Stomach (tissue), 4 donors: ENCODE measurements around the gene P3H3.

Experiments used
- EP300 ChIP-seq: sonication (generic); formaldehyde crosslinking; IDR thresholded peaks from one replicate; pipeline ENCODE4 v1.6.1; 2017; ENCODE audit warnings: antibody characterized with exemption
- POLR2A ChIP-seq, 4 donors: fragments of 450-650 bp; IDR thresholded peaks; one replicate each; pipeline ENCODE4 v1.6.1; 2016; ENCODE audit warnings: antibody characterized with exemption in 4 of 4, control low read depth in 2 of 4, mild to moderate bottlenecking in 1 of 4, moderate library complexity in 1 of 4
- POLR2AphosphoS5 ChIP-seq, 3 donors: sonication (generic); formaldehyde crosslinking; IDR thresholded peaks; one replicate each; pipeline ENCODE4 v1.6.1; 2016; ENCODE audit warnings: antibody characterized with exemption in 3 of 3
- TF ChIP-seq, protein P1 (sequence below), 7 experiments: fragments of 450-650 bp in 4 of 7; fragments of 200-600 bp in 3 of 7; sonication (generic) in 3 of 7; IDR thresholded peaks; one replicate each; pipeline ENCODE4 v1.5.1; 2016 to 2019; ENCODE audit warnings: antibody characterized with exemption in 7 of 7, control low read depth in 2 of 7, mild to moderate bottlenecking in 1 of 7

DNA sequence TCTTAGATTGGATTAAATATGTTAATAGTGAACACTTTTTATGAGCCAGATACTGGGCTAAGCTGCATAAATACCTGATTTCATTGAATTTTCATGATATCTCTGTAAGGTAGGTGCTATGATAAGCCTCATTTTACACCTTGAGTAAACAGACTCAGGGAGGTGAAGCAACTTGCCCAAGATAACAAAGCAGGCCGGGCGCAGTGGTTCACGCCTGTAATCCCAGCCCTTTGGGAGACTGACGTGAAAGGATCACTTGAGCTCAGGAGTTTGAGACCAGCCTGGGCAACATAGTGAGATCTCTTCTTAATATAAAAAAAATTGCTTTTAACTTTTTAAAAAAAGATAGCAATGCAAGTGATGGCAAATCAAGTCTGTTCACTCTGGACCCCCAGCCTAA lies 13.9 kb downstream of the P3H3 start:
- TF ChIP-seq, protein P1, sequence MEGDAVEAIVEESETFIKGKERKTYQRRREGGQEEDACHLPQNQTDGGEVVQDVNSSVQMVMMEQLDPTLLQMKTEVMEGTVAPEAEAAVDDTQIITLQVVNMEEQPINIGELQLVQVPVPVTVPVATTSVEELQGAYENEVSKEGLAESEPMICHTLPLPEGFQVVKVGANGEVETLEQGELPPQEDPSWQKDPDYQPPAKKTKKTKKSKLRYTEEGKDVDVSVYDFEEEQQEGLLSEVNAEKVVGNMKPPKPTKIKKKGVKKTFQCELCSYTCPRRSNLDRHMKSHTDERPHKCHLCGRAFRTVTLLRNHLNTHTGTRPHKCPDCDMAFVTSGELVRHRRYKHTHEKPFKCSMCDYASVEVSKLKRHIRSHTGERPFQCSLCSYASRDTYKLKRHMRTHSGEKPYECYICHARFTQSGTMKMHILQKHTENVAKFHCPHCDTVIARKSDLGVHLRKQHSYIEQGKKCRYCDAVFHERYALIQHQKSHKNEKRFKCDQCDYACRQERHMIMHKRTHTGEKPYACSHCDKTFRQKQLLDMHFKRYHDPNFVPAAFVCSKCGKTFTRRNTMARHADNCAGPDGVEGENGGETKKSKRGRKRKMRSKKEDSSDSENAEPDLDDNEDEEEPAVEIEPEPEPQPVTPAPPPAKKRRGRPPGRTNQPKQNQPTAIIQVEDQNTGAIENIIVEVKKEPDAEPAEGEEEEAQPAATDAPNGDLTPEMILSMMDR (IDR thresholded peaks at IDR 0.05): no peak
- TF ChIP-seq POLR2A (IDR thresholded peaks at IDR 0.05): no peak
- no peak for TF ChIP-seq POLR2AphosphoS5 (IDR thresholded peaks at IDR 0.05)
- no peak for TF ChIP-seq EP300
